Loucy (cell line): ENCODE measurements around the gene INSIG2.

ENCODE experiments used
- EZH2phosphoT487 ChIP-seq: fragments of 200-600 bp; IDR thresholded peaks from 2 replicates; pipeline ENCODE4 v1.6.1; 2018; ENCODE audit warnings: antibody characterized with exemption, mild to moderate bottlenecking, moderate library complexity, borderline replicate concordance
- TF ChIP-seq, protein P1 (sequence below): fragments of 200-600 bp; sonication (generic); conservative IDR thresholded peaks from 2 replicates; pipeline ENCODE4 v1.5.1; 2014; ENCODE audit warnings: mild to moderate bottlenecking, antibody characterized with exemption, low read length

DNA sequence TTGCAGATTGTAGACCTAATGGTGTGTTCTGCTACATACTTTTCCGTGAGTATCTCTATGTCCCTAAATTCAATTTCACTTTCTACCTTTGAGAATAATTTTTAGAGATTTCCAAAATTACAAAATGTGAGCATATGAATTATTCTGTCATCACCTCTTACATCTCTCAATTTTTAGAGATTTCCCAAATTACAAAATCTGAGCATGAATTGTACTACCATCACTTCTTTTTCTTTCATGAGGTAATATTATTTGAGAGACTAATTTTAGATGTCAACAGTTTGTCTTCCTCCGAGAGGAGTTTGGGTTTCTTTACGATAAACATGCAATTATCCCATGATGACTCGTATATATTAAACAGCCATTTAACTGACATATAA, 32.1 kb downstream of the INSIG2 start:
- TF ChIP-seq, protein P1, sequence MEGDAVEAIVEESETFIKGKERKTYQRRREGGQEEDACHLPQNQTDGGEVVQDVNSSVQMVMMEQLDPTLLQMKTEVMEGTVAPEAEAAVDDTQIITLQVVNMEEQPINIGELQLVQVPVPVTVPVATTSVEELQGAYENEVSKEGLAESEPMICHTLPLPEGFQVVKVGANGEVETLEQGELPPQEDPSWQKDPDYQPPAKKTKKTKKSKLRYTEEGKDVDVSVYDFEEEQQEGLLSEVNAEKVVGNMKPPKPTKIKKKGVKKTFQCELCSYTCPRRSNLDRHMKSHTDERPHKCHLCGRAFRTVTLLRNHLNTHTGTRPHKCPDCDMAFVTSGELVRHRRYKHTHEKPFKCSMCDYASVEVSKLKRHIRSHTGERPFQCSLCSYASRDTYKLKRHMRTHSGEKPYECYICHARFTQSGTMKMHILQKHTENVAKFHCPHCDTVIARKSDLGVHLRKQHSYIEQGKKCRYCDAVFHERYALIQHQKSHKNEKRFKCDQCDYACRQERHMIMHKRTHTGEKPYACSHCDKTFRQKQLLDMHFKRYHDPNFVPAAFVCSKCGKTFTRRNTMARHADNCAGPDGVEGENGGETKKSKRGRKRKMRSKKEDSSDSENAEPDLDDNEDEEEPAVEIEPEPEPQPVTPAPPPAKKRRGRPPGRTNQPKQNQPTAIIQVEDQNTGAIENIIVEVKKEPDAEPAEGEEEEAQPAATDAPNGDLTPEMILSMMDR: no peak
- TF ChIP-seq EZH2phosphoT487: no peak
